ENCODE results near the gene STEAP1. TPM values are rescaled to one million over a fixed set of nuclear protein-coding genes. Genes with fewer than 3 reads are reported as not detected.
"Not testable (repeated sequence)": the region's sequence is repeated elsewhere in the genome, so short reads cannot be mapped to it uniquely, and the experiment has no call there.

Gene STEAP1
- total RNA-seq, 1 donor from 2014 or later = not detected

DNA sequence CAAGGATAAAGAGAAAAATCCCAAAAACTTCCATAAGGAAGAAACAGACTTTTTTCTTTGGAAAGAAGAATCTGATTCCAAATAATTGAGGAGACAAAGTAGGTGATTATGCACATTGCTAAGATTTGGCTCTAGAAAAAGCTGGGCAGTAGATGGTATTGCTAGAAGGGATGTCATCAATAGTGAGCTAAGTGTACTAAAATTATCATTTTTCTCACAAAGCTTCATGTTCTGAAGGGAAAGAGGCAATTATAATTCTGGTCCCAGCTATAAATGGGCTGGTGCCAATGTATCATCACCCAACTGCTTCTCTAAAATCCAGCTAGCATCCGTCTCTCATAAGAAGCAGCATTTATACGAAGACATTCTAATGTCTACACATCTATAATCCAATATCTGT lies 23.9 kb downstream of the STEAP1 start:
- peaks cover 2% of the 10 kb centered on the region for H3K9me3 Mint-ChIP-seq (ENCODE audit: unreplicated experiment)
- H3K4me3 Mint-ChIP-seq (ENCODE audit: unreplicated experiment) = no peak overlapping the region
- H3K27me3 Mint-ChIP-seq (ENCODE audit: unreplicated experiment) = no peaks in the 10 kb centered on the region
- H3K36me3 Mint-ChIP-seq (ENCODE audit: unreplicated experiment) = no peaks in the 10 kb centered on the region
- no peak for DNase-seq
- TF ChIP-seq, protein P1, sequence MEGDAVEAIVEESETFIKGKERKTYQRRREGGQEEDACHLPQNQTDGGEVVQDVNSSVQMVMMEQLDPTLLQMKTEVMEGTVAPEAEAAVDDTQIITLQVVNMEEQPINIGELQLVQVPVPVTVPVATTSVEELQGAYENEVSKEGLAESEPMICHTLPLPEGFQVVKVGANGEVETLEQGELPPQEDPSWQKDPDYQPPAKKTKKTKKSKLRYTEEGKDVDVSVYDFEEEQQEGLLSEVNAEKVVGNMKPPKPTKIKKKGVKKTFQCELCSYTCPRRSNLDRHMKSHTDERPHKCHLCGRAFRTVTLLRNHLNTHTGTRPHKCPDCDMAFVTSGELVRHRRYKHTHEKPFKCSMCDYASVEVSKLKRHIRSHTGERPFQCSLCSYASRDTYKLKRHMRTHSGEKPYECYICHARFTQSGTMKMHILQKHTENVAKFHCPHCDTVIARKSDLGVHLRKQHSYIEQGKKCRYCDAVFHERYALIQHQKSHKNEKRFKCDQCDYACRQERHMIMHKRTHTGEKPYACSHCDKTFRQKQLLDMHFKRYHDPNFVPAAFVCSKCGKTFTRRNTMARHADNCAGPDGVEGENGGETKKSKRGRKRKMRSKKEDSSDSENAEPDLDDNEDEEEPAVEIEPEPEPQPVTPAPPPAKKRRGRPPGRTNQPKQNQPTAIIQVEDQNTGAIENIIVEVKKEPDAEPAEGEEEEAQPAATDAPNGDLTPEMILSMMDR (IDR thresholded peaks at IDR 0.05; ENCODE audit: partially characterized antibody, unreplicated experiment) = no peak
- H3K4me1 Mint-ChIP-seq (ENCODE audit: low read depth, unreplicated experiment) = no peaks in the 10 kb centered on the region
- no peak overlapping the region for H3K27ac Mint-ChIP-seq (ENCODE audit: unreplicated experiment)

- no peaks in the 10 kb centered on the region for H3K4me1 Mint-ChIP-seq (ENCODE audit: low read depth, unreplicated experiment)
- no peaks in the 10 kb centered on the region for H3K36me3 Mint-ChIP-seq (ENCODE audit: unreplicated experiment)
- DNase-seq = no peak
- H3K4me3 Mint-ChIP-seq (ENCODE audit: unreplicated experiment) = no peak overlapping the region
- no peak overlapping the region for H3K27ac Mint-ChIP-seq (ENCODE audit: unreplicated experiment)
- TF ChIP-seq, protein P1 (IDR thresholded peaks at IDR 0.05; ENCODE audit: partially characterized antibody, unreplicated experiment) = no peak
- H3K27me3 Mint-ChIP-seq (ENCODE audit: unreplicated experiment) = no peaks in the 10 kb centered on the region
- peaks cover 2% of the 10 kb centered on the region for H3K9me3 Mint-ChIP-seq (ENCODE audit: unreplicated experiment)
Observed at GRCh38 chr7:90178679-90179278, 24.5 kb downstream of the STEAP1 start.

DNA sequence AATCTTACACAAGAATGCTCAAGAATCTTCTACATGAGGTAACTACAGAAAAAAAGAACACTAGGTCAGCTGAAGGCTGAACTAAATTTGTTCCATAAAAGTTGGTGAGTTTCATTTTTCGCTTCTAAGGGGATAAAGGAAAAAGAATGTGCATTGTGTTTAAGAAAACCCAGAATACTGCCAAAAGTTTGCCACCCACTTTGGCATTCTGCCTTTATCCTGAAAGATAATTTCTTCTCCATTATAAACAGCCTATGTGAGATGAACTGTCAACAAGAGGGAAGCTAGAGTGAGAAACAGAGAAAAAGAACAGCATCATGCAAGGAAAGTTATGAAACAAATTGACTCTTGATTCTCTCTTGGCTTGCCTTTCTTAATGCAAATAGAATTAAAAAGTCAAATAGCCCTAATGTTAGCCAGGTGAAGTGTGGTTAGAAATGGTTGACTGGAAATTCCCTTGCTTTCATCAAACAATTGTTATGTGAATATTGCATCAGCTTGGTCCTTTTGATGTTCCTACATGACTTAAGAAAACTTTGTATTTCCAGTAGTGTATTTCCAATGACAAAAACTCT lies 25.8 kb downstream of the STEAP1 start:
- TF ChIP-seq, protein P1 (IDR thresholded peaks at IDR 0.05; ENCODE audit: partially characterized antibody, unreplicated experiment) = no peak
- Mint-ChIP-seq H3K4me3 (ENCODE audit: unreplicated experiment) (no peak overlapping the region), H3K4me1 (ENCODE audit: low read depth, unreplicated experiment) (no peaks in the 10 kb centered on the region), H3K36me3 (ENCODE audit: unreplicated experiment) (no peaks in the 10 kb centered on the region), H3K27me3 (ENCODE audit: unreplicated experiment) (no peaks in the 10 kb centered on the region), H3K9me3 (ENCODE audit: unreplicated experiment) (peaks cover under 1% of the 10 kb centered on the region), H3K27ac (ENCODE audit: unreplicated experiment) (no peak overlapping the region)
- DNase-seq = no peak

DNA sequence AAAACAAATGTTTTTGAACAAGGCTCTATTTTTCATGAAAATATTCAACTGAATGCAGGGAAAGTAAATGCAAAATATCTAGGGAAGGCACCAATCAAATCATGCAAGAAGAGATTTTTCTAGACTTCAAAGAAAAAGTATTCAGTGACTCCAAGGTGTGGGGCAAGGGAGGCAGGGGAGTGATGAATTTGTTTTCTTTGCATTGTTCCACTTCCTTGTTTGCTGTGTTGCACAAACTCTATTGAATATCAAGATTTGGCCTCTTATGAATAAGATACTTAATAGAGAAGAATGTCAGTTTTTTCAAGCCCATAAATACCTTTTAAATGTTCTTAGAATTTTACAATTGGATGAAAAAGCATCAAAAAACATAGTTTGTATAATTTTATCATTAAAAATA lies 26.4 kb downstream of the STEAP1 start:
- H3K9me3 Mint-ChIP-seq (ENCODE audit: unreplicated experiment) = no peaks in the 10 kb centered on the region
- H3K27me3 Mint-ChIP-seq (ENCODE audit: unreplicated experiment) = no peaks in the 10 kb centered on the region
- no peaks in the 10 kb centered on the region for H3K4me1 Mint-ChIP-seq (ENCODE audit: low read depth, unreplicated experiment)
- DNase-seq = no peak
- H3K4me3 Mint-ChIP-seq (ENCODE audit: unreplicated experiment) = no peak overlapping the region
- H3K36me3 Mint-ChIP-seq (ENCODE audit: unreplicated experiment) = no peaks in the 10 kb centered on the region
- no peak overlapping the region for H3K27ac Mint-ChIP-seq (ENCODE audit: unreplicated experiment)
- TF ChIP-seq, protein P1 (IDR thresholded peaks at IDR 0.05; ENCODE audit: partially characterized antibody, unreplicated experiment) = no peak

- Mint-ChIP-seq H3K36me3 (ENCODE audit: unreplicated experiment) (no peaks in the 10 kb centered on the region), H3K27me3 (ENCODE audit: unreplicated experiment) (no peaks in the 10 kb centered on the region), H3K27ac (ENCODE audit: unreplicated experiment) (no peak overlapping the region), H3K9me3 (ENCODE audit: unreplicated experiment) (no peaks in the 10 kb centered on the region), H3K4me3 (ENCODE audit: unreplicated experiment) (no peak overlapping the region), H3K4me1 (ENCODE audit: low read depth, unreplicated experiment) (no peaks in the 10 kb centered on the region)
- TF ChIP-seq, protein P1 (IDR thresholded peaks at IDR 0.05; ENCODE audit: partially characterized antibody, unreplicated experiment) = no peak
- no peak for DNase-seq
Observed at GRCh38 chr7:90181485-90181884, 27.2 kb downstream of the STEAP1 start.

DNA sequence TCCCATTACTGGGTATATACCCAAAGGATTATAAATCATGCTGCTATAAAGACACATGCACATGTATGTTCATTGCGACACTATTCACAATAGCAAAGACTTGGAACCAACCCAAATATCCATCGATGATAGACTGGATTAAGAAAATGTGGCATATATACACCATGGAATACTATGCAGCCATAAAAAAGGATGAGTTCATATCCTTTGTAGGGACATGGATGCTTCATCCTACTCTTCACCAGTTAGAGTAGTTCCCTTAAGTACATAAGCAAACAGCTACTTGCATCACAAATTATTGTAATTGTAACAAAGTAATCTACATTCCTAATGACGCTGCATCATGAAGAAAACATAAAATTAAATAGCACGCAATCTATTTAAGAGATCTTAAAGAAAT lies 32.0 kb downstream of the STEAP1 start:
- H3K4me3 Mint-ChIP-seq (ENCODE audit: unreplicated experiment); H3K9me3 Mint-ChIP-seq (ENCODE audit: unreplicated experiment); H3K27me3 Mint-ChIP-seq (ENCODE audit: unreplicated experiment); H3K4me1 Mint-ChIP-seq (ENCODE audit: low read depth, unreplicated experiment); DNase-seq; H3K27ac Mint-ChIP-seq (ENCODE audit: unreplicated experiment); H3K36me3 Mint-ChIP-seq (ENCODE audit: unreplicated experiment): not testable (repeated sequence)

Data from glutamatergic neuron (in vitro differentiated cells).